AG04450 (cell line): ENCODE data around the gene DLG5. TPM values are rescaled to one million over a fixed set of nuclear protein-coding genes. Genes with fewer than 3 reads are reported as not detected.

Experiments used
- CTCF ChIA-PET: fragments of 300-600, 350-600 bp; formaldehyde crosslinking; extraction: SDS; loops from one replicate; lab custom pipeline; 2022; ENCODE audit warnings: antibody characterized with exemption, inconsistent platforms; lab: Charles Lee
- POLR2A ChIA-PET: fragments of 350-600 bp; formaldehyde crosslinking; extraction: SDS; loops from one replicate; lab custom pipeline; 2021; ENCODE audit warnings: antibody characterized with exemption, inconsistent platforms; lab: Yijun Ruan, JAX
- DNase-seq: peaks from one replicate; pipeline ENCODE4 v3.0.0-alpha.2; 2011; ENCODE audit warnings: low read depth, low spot score
- H3K27ac ChIP-seq: one replicate; pipeline ENCODE4 v1.5.1; 2012; ENCODE audit warnings: low read depth, low read length, control low read depth
- H3K27me3 ChIP-seq: one replicate; pipeline ENCODE4 v1.6.0; 2012; ENCODE audit warnings: low read length; ENCODE audit not compliant: control insufficient read depth, insufficient read depth
- H3K4me3 ChIP-seq: 2 replicates; pipeline ENCODE4 v1.5.1; 2011; ENCODE audit warnings: mild to moderate bottlenecking, low read depth, low read length, control low read depth
- H3K9me3 ChIP-seq: 2 replicates; pipeline ENCODE4 v1.5.1; 2012; ENCODE audit warnings: low read length; ENCODE audit not compliant: control insufficient read depth, insufficient read depth
- polyA plus RNA-seq: library from polyadenylated mRNA; depleted of rRNA; stranded (reverse); fragments of >200 nt; gene quantifications from 2 replicates; pipeline ENCODE4 v1.2.3, GENCODE V29; 2011
- TF ChIP-seq, protein P1 (sequence below): IDR thresholded peaks from 2 replicates; pipeline ENCODE4 v1.5.1; 2011; ENCODE audit warnings: low read depth, low read length, control low read depth, inconsistent platforms

DLG5 gene
- polyA plus RNA-seq, 1 experiment, result 16.3 TPM

DNA sequence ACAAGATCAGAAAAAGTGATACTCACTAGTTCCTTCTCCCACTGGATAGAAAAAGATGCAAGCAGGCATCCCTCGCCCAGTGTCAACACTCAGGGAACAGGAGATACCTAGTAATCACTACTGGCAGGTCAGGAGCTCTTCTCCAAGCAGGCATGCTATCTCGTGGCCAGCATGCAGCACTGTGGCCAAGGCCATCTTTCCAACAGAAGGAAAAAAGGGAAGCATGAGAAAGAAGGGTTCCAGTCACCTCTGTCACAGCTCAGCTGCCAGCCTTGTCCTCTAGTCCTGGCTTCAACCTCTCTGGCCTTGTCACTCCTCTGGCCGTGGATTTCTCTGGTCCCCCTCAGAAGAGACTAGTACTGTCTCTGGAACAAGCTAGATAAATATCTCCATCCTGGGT, 45.3 kb downstream of the DLG5 start:
- POLR2A ChIA-PET, result interaction anchor here (1.1 kb wide), 1 partner anchor 18 kb away, joined by 3 read pairs; no protein-coding TSS in a partner anchor
- TF ChIP-seq, protein P1, sequence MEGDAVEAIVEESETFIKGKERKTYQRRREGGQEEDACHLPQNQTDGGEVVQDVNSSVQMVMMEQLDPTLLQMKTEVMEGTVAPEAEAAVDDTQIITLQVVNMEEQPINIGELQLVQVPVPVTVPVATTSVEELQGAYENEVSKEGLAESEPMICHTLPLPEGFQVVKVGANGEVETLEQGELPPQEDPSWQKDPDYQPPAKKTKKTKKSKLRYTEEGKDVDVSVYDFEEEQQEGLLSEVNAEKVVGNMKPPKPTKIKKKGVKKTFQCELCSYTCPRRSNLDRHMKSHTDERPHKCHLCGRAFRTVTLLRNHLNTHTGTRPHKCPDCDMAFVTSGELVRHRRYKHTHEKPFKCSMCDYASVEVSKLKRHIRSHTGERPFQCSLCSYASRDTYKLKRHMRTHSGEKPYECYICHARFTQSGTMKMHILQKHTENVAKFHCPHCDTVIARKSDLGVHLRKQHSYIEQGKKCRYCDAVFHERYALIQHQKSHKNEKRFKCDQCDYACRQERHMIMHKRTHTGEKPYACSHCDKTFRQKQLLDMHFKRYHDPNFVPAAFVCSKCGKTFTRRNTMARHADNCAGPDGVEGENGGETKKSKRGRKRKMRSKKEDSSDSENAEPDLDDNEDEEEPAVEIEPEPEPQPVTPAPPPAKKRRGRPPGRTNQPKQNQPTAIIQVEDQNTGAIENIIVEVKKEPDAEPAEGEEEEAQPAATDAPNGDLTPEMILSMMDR, result no peak
- DNase-seq, result no peak
- Histone ChIP-seq H3K4me3 (no peak overlapping the region), H3K27ac (no peak overlapping the region), H3K27me3 (no peaks in the 10 kb centered on the region), H3K9me3 (no peaks in the 10 kb centered on the region)
- CTCF ChIA-PET, result interaction anchor here (0.5 kb wide), 1 partner anchor 34 kb away, joined by 3 read pairs; no protein-coding TSS in a partner anchor

DNA sequence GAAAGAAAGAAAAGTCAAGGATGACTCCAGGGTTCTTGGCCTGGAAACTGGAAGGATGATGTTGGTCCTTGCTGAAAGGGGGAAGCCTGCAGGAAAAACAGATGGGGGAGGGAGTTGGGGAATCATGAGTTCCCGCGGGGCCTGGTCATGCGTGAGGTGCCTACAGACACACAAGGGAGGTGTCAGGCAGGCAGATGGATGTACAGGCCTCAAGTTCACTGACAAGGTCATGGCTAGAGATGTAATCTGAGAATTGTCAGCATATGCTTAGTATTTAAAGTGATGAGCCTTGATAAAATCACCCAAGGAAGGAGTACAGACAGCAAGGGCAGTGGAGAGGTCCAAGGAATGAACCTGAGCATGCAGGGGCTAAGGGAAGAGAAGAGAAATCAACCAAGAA, 46.8 kb downstream of the DLG5 start:
- ChIA-PET POLR2A (no interaction called here), CTCF (interaction anchor here (0.7 kb wide), 1 partner anchor 167 kb away, joined by 3 read pairs; no protein-coding TSS in a partner anchor)
- no peaks in the 10 kb centered on the region for H3K27me3 ChIP-seq
- peak overlapping the region; percentile 2 for H3K27ac ChIP-seq
- no peak for DNase-seq
- no peaks in the 10 kb centered on the region for H3K9me3 ChIP-seq
- TF ChIP-seq, protein P1, result no peak
- H3K4me3 ChIP-seq, result no peak overlapping the region

DNA sequence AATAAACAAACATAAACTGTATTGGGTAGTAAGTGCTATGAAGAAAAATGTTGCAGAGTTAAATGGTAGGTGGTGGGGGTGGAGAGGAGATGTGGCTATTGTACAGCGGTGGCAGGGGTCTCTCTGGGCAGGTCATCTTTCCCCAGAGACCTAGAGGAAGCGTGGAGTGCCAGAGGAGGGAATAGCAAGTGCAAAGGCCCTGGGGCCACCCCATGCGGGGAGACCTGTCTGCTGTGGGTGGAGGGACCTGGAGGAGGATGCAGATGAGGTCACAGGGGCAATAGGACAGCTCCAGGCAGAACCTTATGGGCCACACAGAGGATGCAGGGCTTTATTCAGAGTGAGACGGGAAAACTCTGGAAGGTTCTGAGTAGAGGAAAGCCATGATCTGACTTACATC, 47.5 kb downstream of the DLG5 start:
- CTCF ChIA-PET, result interaction anchor here (0.7 kb wide), 1 partner anchor 168 kb away, joined by 3 read pairs; no protein-coding TSS in a partner anchor
- POLR2A ChIA-PET, result no interaction called here
- DNase-seq, result no peak
- no peak overlapping the region for H3K27ac ChIP-seq
- H3K9me3 ChIP-seq, result no peaks in the 10 kb centered on the region
- TF ChIP-seq, protein P1, result no peak
- H3K27me3 ChIP-seq, result no peaks in the 10 kb centered on the region
- no peak overlapping the region for H3K4me3 ChIP-seq

GRCh38 chr10:77877441-77878344, 48.9 kb downstream of the DLG5 start:
- no peaks in the 10 kb centered on the region; the same call in 1 of the 2 replicates for H3K9me3 ChIP-seq
- no peak overlapping the region for H3K4me3 ChIP-seq
- CTCF ChIA-PET, result no interaction called here
- peak; percentile 42 for DNase-seq
- H3K27me3 ChIP-seq, result no peaks in the 10 kb centered on the region
- H3K27ac ChIP-seq, result peak overlapping the region; percentile 57
- POLR2A ChIA-PET, result no interaction called here
- TF ChIP-seq, protein P1, result no peak

DNA sequence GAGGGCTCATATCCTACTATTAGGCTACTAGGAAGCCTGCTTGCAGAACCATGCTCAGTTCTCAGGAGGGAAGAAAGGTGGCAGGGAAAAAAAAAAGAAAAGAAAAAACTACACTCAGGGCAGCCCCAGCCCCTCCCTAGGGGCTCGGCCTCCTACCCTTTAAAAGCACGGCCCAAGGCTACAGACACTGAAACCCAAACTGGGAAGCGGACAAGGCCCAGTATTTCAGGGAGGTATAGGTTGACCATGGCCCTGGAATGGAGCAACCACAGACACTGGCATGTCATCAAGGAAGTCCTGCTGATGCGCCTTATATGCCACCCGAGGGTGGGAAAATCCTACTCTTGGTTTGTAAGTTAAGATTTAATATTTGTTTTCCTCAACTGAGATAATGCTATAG, 50.8 kb downstream of the DLG5 start:
- H3K4me3 ChIP-seq, result no peak overlapping the region
- H3K27me3 ChIP-seq, result no peaks in the 10 kb centered on the region
- POLR2A ChIA-PET, result no interaction called here
- H3K9me3 ChIP-seq, result no peaks in the 10 kb centered on the region; the same call in 1 of the 2 replicates
- CTCF ChIA-PET, result no interaction called here
- TF ChIP-seq, protein P1, result no peak
- no peak overlapping the region for H3K27ac ChIP-seq
- DNase-seq, result no peak
